GM12891 (cell line): ENCODE measurements around the gene LUC7L.
A peak's percentile ranks its signal among the peaks of the same experiment; 100 is the strongest.

Experiments used
- POLR2A ChIP-seq: IDR thresholded peaks from 2 replicates; pipeline ENCODE4 v1.6.1; 2011; ENCODE audit warnings: low read depth, low read length, control low read depth
- POLR2AphosphoS5 ChIP-seq: IDR thresholded peaks from 2 replicates; pipeline ENCODE4 v1.6.1; 2011; ENCODE audit warnings: low read depth, low read length, control low read depth
- SPI1 ChIP-seq: IDR thresholded peaks from 2 replicates; pipeline ENCODE4 v1.6.1; 2011; ENCODE audit warnings: low read depth, low read length, control low read depth
- TAF1 ChIP-seq: IDR thresholded peaks from 2 replicates; pipeline ENCODE4 v1.6.1; 2011; ENCODE audit warnings: low read depth, low read length, control low read depth

- TF ChIP-seq POLR2A (peak; percentile 19; the same call in 1 of the 2 replicates), POLR2AphosphoS5 (no peak), TAF1 (no peak), SPI1 (no peak)
Measured at GRCh38 chr16:189604-190186, 39.6 kb downstream of the LUC7L start.
